Activated gamma-delta T cell (primary cell): ENCODE results near the gene ABTB2.

Source experiments
- DNase-seq: peaks from one replicate; lab custom pipeline; 2025; lab: John Stamatoyannopoulos, UW

ABTB2 gene

GRCh38 chr11:34288492-34288891 lies 69.3 kb downstream of the ABTB2 start:
- no peak for DNase-seq

GRCh38 chr11:34284811-34285481 lies 72.9 kb downstream of the ABTB2 start:
- DNase-seq: no peak

- no peak for DNase-seq
Observed at GRCh38 chr11:34284156-34284555, 73.7 kb downstream of the ABTB2 start.

GRCh38 chr11:34280945-34281872 lies 76.6 kb downstream of the ABTB2 start:
- DNase-seq: no peak

- DNase-seq: no peak
Observed at GRCh38 chr11:34278693-34279297, 79.0 kb downstream of the ABTB2 start.

- no peak for DNase-seq
Observed at GRCh38 chr11:34278175-34278574, 79.6 kb downstream of the ABTB2 start.

- no peak for DNase-seq
Observed at GRCh38 chr11:34277171-34277570, 80.6 kb downstream of the ABTB2 start.

GRCh38 chr11:34276352-34276864 lies 81.4 kb downstream of the ABTB2 start:
- DNase-seq: no peak

GRCh38 chr11:34275486-34275885 lies 82.3 kb downstream of the ABTB2 start:
- no peak for DNase-seq

- no peak for DNase-seq
Observed at GRCh38 chr11:34274712-34275398, 83.0 kb downstream of the ABTB2 start.

GRCh38 chr11:34273099-34273498 lies 84.7 kb downstream of the ABTB2 start:
- no peak for DNase-seq

GRCh38 chr11:34271727-34272126 lies 86.1 kb downstream of the ABTB2 start:
- no peak for DNase-seq

GRCh38 chr11:34270711-34271110 lies 87.1 kb downstream of the ABTB2 start:
- DNase-seq: no peak

- no peak for DNase-seq
Observed at GRCh38 chr11:34269694-34270245, 88.0 kb downstream of the ABTB2 start.

- DNase-seq: no peak
Observed at GRCh38 chr11:34268906-34269430, 88.8 kb downstream of the ABTB2 start.

GRCh38 chr11:34267417-34267816 lies 90.4 kb downstream of the ABTB2 start:
- no peak for DNase-seq

GRCh38 chr11:34267013-34267412 lies 90.8 kb downstream of the ABTB2 start:
- no peak for DNase-seq

- no peak for DNase-seq
Observed at GRCh38 chr11:34266090-34266912, 91.5 kb downstream of the ABTB2 start.

GRCh38 chr11:34264303-34265110 lies 93.3 kb downstream of the ABTB2 start:
- no peak for DNase-seq
